OCI-LY7 (cell line): Measurements from ENCODE around the gene ATP6V0D1. TPM values are rescaled to one million over a fixed set of nuclear protein-coding genes. Genes with fewer than 3 reads are reported as not detected.
A peak's percentile ranks its signal among the peaks of the same experiment; 100 is the strongest.

Source experiments
- BruUV-seq: library from RNA; stranded (reverse); fragments of 400-500 nt; replicated peaks from 2 replicates; lab custom pipeline; 2021; lab: Mats Ljungman, UMichigan
- CTCF ChIA-PET: fragments of 300-600 bp; sonication (Branson Sonifier 250); formaldehyde crosslinking; loops from one replicate; lab custom pipeline; 2022; ENCODE audit warnings: antibody characterized with exemption; ENCODE audit not compliant: unreplicated experiment; lab: Charles Lee
- POLR2A ChIA-PET: fragments of 300-600 bp; sonication (Branson Sonifier 250); formaldehyde crosslinking; loops from one replicate; lab custom pipeline; 2022; ENCODE audit warnings: antibody characterized with exemption; lab: Charles Lee
- DNase-seq: peaks from one replicate; pipeline ENCODE4 v3.0.0-alpha.2; 2015; ENCODE audit warnings: low spot score
- H2AFZ ChIP-seq: fragments of 200-600 bp; sonication (generic), shearing (Covaris generic); 2 replicates; pipeline ENCODE4 v1.6.1; 2014; ENCODE audit warnings: mild to moderate bottlenecking, antibody characterized with exemption, low read length, moderate library complexity
- H3K27ac ChIP-seq: fragments of 200-600 bp; sonication (generic); 2 replicates; pipeline ENCODE4 v1.5.1; 2014; ENCODE audit warnings: mixed run types, low read depth, mild to moderate bottlenecking, moderate library complexity, low read length, inconsistent platforms; ENCODE audit not compliant: poor library complexity, severe bottlenecking
- H3K36me3 ChIP-seq: fragments of 200-600 bp; sonication (generic); 2 replicates; pipeline ENCODE4 v1.6.1; 2014; ENCODE audit warnings: mild to moderate bottlenecking, antibody characterized with exemption, low read length, moderate library complexity, mixed read lengths; ENCODE audit not compliant: insufficient read depth
- H3K4me1 ChIP-seq: fragments of 200-600 bp; sonication (generic); 2 replicates; pipeline ENCODE4 v1.5.1; 2014; ENCODE audit warnings: mild to moderate bottlenecking, low read length; ENCODE audit not compliant: insufficient read depth, poor library complexity, severe bottlenecking
- H3K4me2 ChIP-seq: fragments of 200-600 bp; sonication (generic); 2 replicates; pipeline ENCODE4 v1.6.1; 2014; ENCODE audit warnings: mild to moderate bottlenecking, low read length
- H3K4me3 ChIP-seq: fragments of 200-600 bp; sonication (generic); 2 replicates; pipeline ENCODE4 v1.5.1; 2014; ENCODE audit warnings: mild to moderate bottlenecking, low read depth, low read length; ENCODE audit not compliant: poor library complexity, severe bottlenecking
- H3K79me2 ChIP-seq: fragments of 200-600 bp; sonication (generic); 2 replicates; pipeline ENCODE4 v1.6.1; 2016; ENCODE audit warnings: low read depth, mild to moderate bottlenecking, low read length, moderate library complexity, mixed read lengths; ENCODE audit not compliant: insufficient read depth
- H3K9me2 ChIP-seq: fragments of 200-600 bp; sonication (generic); 2 replicates; pipeline ENCODE4 v1.6.1; 2016; ENCODE audit warnings: mild to moderate bottlenecking, low read length, mixed read lengths; ENCODE audit not compliant: insufficient read depth
- H3K9me3 ChIP-seq: fragments of 200-600 bp; sonication (generic); 2 replicates; pipeline ENCODE4 v1.6.1; 2014; ENCODE audit warnings: mild to moderate bottlenecking, mixed run types, low read length, mixed read lengths
- H4K20me1 ChIP-seq: fragments of 200-600 bp; sonication (generic); 2 replicates; pipeline ENCODE4 v1.6.1; 2014; ENCODE audit warnings: mild to moderate bottlenecking, antibody characterized with exemption, low read length, moderate library complexity, mixed read lengths; ENCODE audit not compliant: insufficient read depth
- CTCF ChIP-seq: fragments of 200-600 bp; sonication (generic); conservative IDR thresholded peaks from 2 replicates; pipeline ENCODE4 v1.5.1; 2014; ENCODE audit warnings: mild to moderate bottlenecking, antibody characterized with exemption, low read length, moderate library complexity, mixed read lengths
- EZH2phosphoT487 ChIP-seq: fragments of 200-600 bp; sonication (generic); IDR thresholded peaks from 2 replicates; pipeline ENCODE4 v1.6.1; 2018; ENCODE audit warnings: low read depth, borderline replicate concordance, mild to moderate bottlenecking, mixed run types, antibody characterized with exemption, low read length, moderate library complexity, mixed read lengths
- intact Hi-C: fragments of 100-400 bp; cut with micrococcal nuclease; formaldehyde crosslinking; loops from one replicate; pipeline ENCODE4 v1.10.0; 2022; ENCODE audit not compliant: unreplicated experiment
- total RNA-seq, 2 experiments: library from RNA; depleted of rRNA in 1 of 2; stranded (reverse); fragments of >200 nt in 1 of 2; shearing (Covaris generic) in 1 of 2; gene quantifications; 2 replicates each; pipeline ENCODE4 v1.2.3, GENCODE V29; 2014 to 2022

The ATP6V0D1 gene
- total RNA-seq, 2 experiments from 2014 or later: 24.4 to 38.0 TPM

GRCh38 chr16:67519242-67519641 is 38.3 kb upstream of the ATP6V0D1 start:
- Histone ChIP-seq H3K9me2 (no peaks in the 10 kb centered on the region), H2AFZ (no peak overlapping the region), H3K4me1 (peaks cover 68% of the 10 kb centered on the region), H3K36me3 (no peaks in the 10 kb centered on the region), H3K4me2 (peak overlapping the region; percentile 85), H3K27ac (peak overlapping the region; percentile 91), H4K20me1 (no peaks in the 10 kb centered on the region), H3K79me2 (no peaks in the 10 kb centered on the region), H3K9me3 (no peaks in the 10 kb centered on the region), H3K4me3 (peak overlapping the region; percentile 61)
- POLR2A ChIA-PET: no interaction called here
- intact Hi-C loops: no loop called here
- no TSS peak for BruUV-seq
- DNase-seq: no peak
- TF ChIP-seq CTCF (no peak), EZH2phosphoT487 (no peak)
- CTCF ChIA-PET: no interaction called here

- no TSS peak for BruUV-seq
- Histone ChIP-seq H4K20me1 (no peaks in the 10 kb centered on the region), H2AFZ (peak overlapping the region; percentile 12; the same call in 1 of the 2 replicates), H3K27ac (peak overlapping the region; percentile 91), H3K9me3 (no peaks in the 10 kb centered on the region), H3K79me2 (no peaks in the 10 kb centered on the region), H3K9me2 (no peaks in the 10 kb centered on the region), H3K4me2 (peak overlapping the region; percentile 85), H3K36me3 (no peaks in the 10 kb centered on the region), H3K4me1 (peaks cover 74% of the 10 kb centered on the region), H3K4me3 (peak overlapping the region; percentile 61)
- TF ChIP-seq EZH2phosphoT487 (no peak), CTCF (peak; percentile 44)
- intact Hi-C loops: loop anchor here (1.0 kb wide), 1 partner anchor 37 kb away; the partner anchor contains the start of gene ATP6V0D1
- POLR2A ChIA-PET: interaction anchor here (0.7 kb wide), 1 partner anchor 480 kb away, joined by 3 read pairs; no protein-coding TSS in a partner anchor
- CTCF ChIA-PET: no interaction called here
- peak; percentile 63 for DNase-seq
These were observed 37.7 kb upstream of the ATP6V0D1 start for GRCh38 chr16:67518676-67519075.
